Upper lobe of left lung (tissue), 4 donors: ENCODE measurements around the gene AP1S2.

ENCODE experiments used
- EP300 ChIP-seq, 4 donors: sonication (generic); formaldehyde crosslinking; IDR thresholded peaks; one replicate each; pipeline ENCODE4 v1.5.1; 2017; ENCODE audit warnings: antibody characterized with exemption in 4 of 4, control low read depth in 2 of 4
- POLR2A ChIP-seq, 4 donors: fragments of 450-650 bp; IDR thresholded peaks; one replicate each; pipeline ENCODE4 v1.5.1; 2016 to 2017; ENCODE audit warnings: antibody characterized with exemption in 4 of 4, mild to moderate bottlenecking in 2 of 4
- TF ChIP-seq, protein P1 (sequence below), 6 experiments: fragments of 450-650 bp in 4 of 6; fragments of 200-600 bp in 2 of 6; sonication (generic) in 2 of 6; IDR thresholded peaks; one replicate each; pipeline ENCODE4 v1.5.1; 2016 to 2019; ENCODE audit warnings: antibody characterized with exemption in 6 of 6

DNA sequence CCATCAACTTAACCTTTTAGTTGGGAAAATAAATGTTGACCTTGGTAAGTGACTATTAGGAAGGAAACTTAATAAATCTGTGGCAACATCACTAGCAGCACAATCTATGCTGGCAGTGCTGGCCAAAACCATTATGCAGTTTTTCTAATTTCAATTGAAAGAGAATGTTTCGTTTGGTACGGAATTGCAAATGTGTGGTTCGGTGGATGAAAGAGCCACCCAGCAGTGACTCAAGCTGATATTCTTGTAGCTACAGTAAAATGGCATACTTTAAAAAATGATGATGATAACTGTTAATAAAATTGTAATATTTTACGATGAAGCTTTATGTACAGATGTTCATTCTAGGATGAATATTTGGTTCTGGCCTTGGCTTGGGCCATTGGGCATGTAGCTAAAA is 40.7 kb upstream of the AP1S2 start:
- TF ChIP-seq, protein P1, sequence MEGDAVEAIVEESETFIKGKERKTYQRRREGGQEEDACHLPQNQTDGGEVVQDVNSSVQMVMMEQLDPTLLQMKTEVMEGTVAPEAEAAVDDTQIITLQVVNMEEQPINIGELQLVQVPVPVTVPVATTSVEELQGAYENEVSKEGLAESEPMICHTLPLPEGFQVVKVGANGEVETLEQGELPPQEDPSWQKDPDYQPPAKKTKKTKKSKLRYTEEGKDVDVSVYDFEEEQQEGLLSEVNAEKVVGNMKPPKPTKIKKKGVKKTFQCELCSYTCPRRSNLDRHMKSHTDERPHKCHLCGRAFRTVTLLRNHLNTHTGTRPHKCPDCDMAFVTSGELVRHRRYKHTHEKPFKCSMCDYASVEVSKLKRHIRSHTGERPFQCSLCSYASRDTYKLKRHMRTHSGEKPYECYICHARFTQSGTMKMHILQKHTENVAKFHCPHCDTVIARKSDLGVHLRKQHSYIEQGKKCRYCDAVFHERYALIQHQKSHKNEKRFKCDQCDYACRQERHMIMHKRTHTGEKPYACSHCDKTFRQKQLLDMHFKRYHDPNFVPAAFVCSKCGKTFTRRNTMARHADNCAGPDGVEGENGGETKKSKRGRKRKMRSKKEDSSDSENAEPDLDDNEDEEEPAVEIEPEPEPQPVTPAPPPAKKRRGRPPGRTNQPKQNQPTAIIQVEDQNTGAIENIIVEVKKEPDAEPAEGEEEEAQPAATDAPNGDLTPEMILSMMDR (IDR thresholded peaks at IDR 0.05) = no peak
- no peak for TF ChIP-seq EP300 (IDR thresholded peaks at IDR 0.05)
- TF ChIP-seq POLR2A (IDR thresholded peaks at IDR 0.05) = no peak
